Urothelium cell line (cell line): ENCODE data around the gene DNAH17.

ENCODE experiments used
- DNase-seq: peaks from one replicate; pipeline ENCODE4 v3.0.0; 2011; ENCODE audit warnings: low spot score, mixed read lengths
- FAIRE-seq: peaks from 2 replicates; lab custom pipeline; 2011; peaks lifted over from hg19 to GRCh38; lab: Jason Lieb, UNC

DNAH17 gene

GRCh38 chr17:78380370-78380769 lies 196.8 kb downstream of the DNAH17 start:
- no peak for DNase-seq
- no peak for FAIRE-seq

GRCh38 chr17:78379131-78379491 lies 198.1 kb downstream of the DNAH17 start:
- DNase-seq = no peak

DNA sequence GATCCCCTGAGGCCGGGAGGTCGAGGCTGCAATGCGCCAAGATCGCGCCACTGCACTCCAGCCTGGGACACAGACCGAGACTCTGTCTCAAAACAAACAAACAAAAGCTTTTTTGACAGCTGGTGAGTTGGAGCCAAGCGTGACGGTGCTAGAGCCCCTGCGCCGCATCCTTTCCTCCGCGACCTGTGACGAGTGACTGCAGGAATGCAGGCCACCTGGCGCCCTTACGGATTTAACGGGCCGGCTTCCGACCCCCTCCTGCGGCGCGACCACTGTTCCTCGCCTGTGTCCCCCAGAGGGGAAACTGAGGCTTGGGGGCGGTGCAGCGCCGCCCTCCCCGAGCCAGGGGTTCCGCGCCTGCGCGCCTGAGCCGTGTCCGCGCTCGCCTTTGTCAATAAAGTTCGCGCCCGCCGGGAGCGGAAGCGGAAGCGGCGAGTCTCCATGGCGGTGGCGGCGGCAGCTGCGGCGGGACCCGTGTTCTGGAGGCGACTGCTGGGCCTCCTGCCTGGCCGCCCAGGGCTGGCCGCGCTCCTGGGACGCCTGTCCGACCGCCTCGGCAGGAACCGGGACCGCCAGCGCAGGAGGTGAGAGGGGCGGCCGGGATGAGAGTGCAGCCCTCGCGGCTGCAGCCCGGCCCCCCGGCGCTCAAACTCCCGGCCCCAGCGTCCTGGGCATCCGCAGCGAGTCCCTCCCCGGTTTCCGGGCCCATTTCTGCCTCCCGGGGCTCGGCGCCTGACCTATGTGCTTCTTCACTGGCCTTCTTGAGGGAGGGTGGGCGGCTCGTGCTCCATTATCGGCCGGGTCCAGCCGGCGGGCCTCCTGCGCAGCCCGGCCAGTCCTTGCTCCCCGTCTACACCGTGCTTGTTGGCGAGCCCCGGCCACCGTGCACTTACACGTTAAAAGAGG lies 198.7 kb downstream of the DNAH17 start, which contains the start of gene PGS1:
PGS1 (plus strand) TSS at position 425 of the 906 bp plus-strand sequence; CDS start at position 442, 17 bp downstream.
- FAIRE-seq (no peak), DNase-seq (peak; percentile 88)

More at GRCh38 chr17:78379131-78379491, 198.1 kb downstream of the DNAH17 start:
- FAIRE-seq = no peak

GRCh38 chr17:78377858-78378224 lies 199.4 kb downstream of the DNAH17 start:
- no peak for FAIRE-seq
- no peak for DNase-seq

DNA sequence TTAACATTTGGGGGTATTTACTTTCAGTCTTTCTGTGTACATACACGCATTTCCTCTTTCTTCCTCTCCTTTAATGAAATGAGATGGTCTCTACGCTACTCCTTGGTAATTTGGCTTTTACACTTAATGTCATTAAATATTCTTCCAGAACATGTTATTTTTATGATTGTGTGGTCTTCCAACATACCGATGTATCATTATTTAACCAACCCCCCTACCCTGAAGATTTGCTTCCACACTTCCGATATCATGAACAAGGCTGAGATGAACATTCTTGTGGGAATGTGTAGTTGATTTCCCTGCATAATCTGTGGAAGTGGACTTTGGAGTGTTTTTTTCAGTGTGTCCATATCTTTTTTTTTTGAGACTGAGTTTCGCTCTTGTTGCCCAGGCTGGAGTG lies 201.0 kb downstream of the DNAH17 start:
- DNase-seq (no peak), FAIRE-seq (no peak)

GRCh38 chr17:78375401-78376151 lies 201.6 kb downstream of the DNAH17 start:
- no peak for DNase-seq
- FAIRE-seq = no peak

GRCh38 chr17:78374631-78375274 lies 202.4 kb downstream of the DNAH17 start:
- DNase-seq (no peak), FAIRE-seq (no peak)

- DNase-seq (no peak), FAIRE-seq (no peak)
Measured at GRCh38 chr17:78374189-78374588, 203.0 kb downstream of the DNAH17 start.
